Fibroblast of lung (primary cell): ENCODE results near the gene GRID1. TPM values are rescaled to one million over a fixed set of nuclear protein-coding genes. Genes with fewer than 3 reads are reported as not detected.

Source experiments
- DNase-seq, 2 donors: peaks; one replicate each; pipeline versions ENCODE4 v3.0.0 to v3.0.0-alpha.2; 2010; ENCODE audit warnings: low read depth in 2 of 2
- H2AFZ ChIP-seq: 2 replicates; pipeline ENCODE4 v1.5.1; 2012; ENCODE audit warnings: low read length, control low read depth, inconsistent platforms
- H3K27ac ChIP-seq: 2 replicates; pipeline ENCODE4 v1.5.1; 2011; ENCODE audit warnings: low read length, control low read depth; ENCODE audit not compliant: insufficient read depth
- H3K27me3 ChIP-seq: 2 replicates; pipeline ENCODE4 v1.5.1; 2011; ENCODE audit warnings: mild to moderate bottlenecking, low read length; ENCODE audit not compliant: control insufficient read depth, insufficient read depth
- H3K36me3 ChIP-seq: 2 replicates; pipeline ENCODE4 v1.5.1; 2011; ENCODE audit warnings: low read length; ENCODE audit not compliant: control insufficient read depth, insufficient read depth
- H3K4me1 ChIP-seq: 2 replicates; pipeline ENCODE4 v1.5.1; 2011; ENCODE audit warnings: low read length; ENCODE audit not compliant: control insufficient read depth, insufficient read depth; ENCODE audit errors: extremely low read depth
- H3K4me2 ChIP-seq: 2 replicates; pipeline ENCODE4 v1.5.1; 2011; ENCODE audit warnings: low read length, control low read depth; ENCODE audit not compliant: insufficient read depth; ENCODE audit errors: extremely low read depth
- H3K4me3 ChIP-seq, 4 experiments: fragments of 200-600 bp in 1 of 4; sonication (generic) in 1 of 4; replicated peaks in 1 of 4; 2 replicates each; pipeline ENCODE4 v1.5.1; 2011 to 2016; ENCODE audit warnings: low read length in 4 of 4, low read depth in 3 of 4, mild to moderate bottlenecking in 3 of 4, control low read depth in 2 of 4, inconsistent platforms in 1 of 4, mixed read lengths in 1 of 4; ENCODE audit not compliant: insufficient read depth in 1 of 4; ENCODE audit errors: control extremely low read depth in 1 of 4
- H3K79me2 ChIP-seq: 2 replicates; pipeline ENCODE4 v1.5.1; 2012; ENCODE audit warnings: mild to moderate bottlenecking, low read length, inconsistent platforms; ENCODE audit not compliant: control insufficient read depth, insufficient read depth
- H3K9ac ChIP-seq: 2 replicates; pipeline ENCODE4 v1.5.1; 2011; ENCODE audit warnings: mild to moderate bottlenecking, low read length, control low read depth; ENCODE audit not compliant: insufficient read depth
- H3K9me3 ChIP-seq: 2 replicates; pipeline ENCODE4 v1.5.1; 2012; ENCODE audit warnings: low read depth, low read length; ENCODE audit not compliant: control insufficient read depth, insufficient read depth
- H4K20me1 ChIP-seq: 2 replicates; pipeline ENCODE4 v1.5.1; 2011; ENCODE audit warnings: low read length; ENCODE audit not compliant: control insufficient read depth, insufficient read depth; ENCODE audit errors: extremely low read depth
- CTCF ChIP-seq, 2 donors: IDR thresholded peaks in 1 of 2; conservative IDR thresholded peaks in 1 of 2; 1 replicate in 1 of 2; 2 replicates in 1 of 2; pipeline ENCODE4 v1.5.1; 2011 to 2012; ENCODE audit warnings: low read length in 2 of 2, control low read depth in 1 of 2, inconsistent platforms in 1 of 2, low read depth in 1 of 2, mild to moderate bottlenecking in 1 of 2
- EZH2 ChIP-seq: IDR thresholded peaks from 2 replicates; pipeline ENCODE4 v1.5.1; 2012; ENCODE audit warnings: low read length, control low read depth, mild to moderate bottlenecking; ENCODE audit errors: missing control alignments
- polyA plus RNA-seq, 2 donors: library from polyadenylated mRNA; depleted of rRNA in 1 of 2; stranded (reverse) in 1 of 2; unstranded in 1 of 2; fragments of >200 nt; gene quantifications; 2 replicates each; pipeline ENCODE4 v1.2.1, GENCODE V29; 2011 to 2012; ENCODE audit warnings: missing spikeins in 1 of 2
- total RNA-seq: library from RNA; depleted of rRNA; stranded (reverse); fragments of >200 nt; gene quantifications from 2 replicates; pipeline ENCODE4 v1.2.1, GENCODE V29; 2014

GRID1 gene
- total and polyA plus RNA-seq, 2 donors (not counting 1 experiment from before 2014, with no cell fraction given) = 0.03 to 0.33 TPM

DNA sequence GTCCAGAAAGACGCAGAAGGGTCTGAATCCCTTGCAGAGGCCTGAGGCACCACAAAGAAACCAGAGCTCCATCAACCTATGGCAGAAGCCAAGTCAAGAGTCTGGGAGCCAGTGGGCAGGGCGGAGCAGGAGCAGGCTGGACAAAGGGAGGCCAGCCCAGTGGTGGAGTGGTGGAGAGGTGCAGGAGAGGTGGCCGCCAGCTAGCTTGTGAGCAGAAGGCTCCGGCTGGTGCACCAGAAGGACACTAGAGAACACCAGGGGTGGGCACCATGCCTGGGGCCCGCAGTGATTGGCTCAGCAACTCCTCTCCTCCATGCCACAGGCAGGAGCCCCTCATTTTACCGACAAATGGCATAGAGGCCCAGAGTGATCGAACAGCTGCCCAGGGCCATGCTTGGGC is 186.6 kb downstream of the GRID1 start:
- Histone ChIP-seq H3K4me2 (no peak overlapping the region), H3K79me2 (no peaks in the 10 kb centered on the region)
- TF ChIP-seq EZH2 (no peak), CTCF (conservative IDR thresholded peaks at IDR 0.05 in 1 of 2, IDR thresholded peaks at IDR 0.05 in 1 of 2; ENCODE audit: low read depth in 1 of 2, low read length in 2 of 2) (no peak)

DNA sequence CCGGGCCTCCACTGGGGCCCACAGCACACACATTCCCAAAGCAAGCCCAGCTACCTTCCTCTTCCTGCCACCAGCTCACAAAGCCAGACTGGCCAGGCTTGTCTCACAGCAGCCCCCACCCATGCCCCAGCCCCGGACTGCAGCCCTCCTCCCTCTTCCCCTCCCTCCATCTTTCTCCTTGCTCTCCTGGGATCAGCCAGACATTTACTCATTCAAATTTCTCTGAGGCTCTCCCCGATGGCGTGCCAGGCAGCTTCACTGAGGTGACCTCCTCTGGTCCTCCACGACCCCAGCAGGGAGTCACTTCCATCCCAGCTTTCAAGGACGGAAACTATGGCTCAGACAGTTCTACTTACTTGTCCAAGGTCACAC is 187.5 kb downstream of the GRID1 start:
- Histone ChIP-seq H3K79me2 (no peaks in the 10 kb centered on the region), H3K9me3 (no peaks in the 10 kb centered on the region), H3K27me3 (no peaks in the 10 kb centered on the region), H3K9ac (no peak overlapping the region), H3K27ac (no peak overlapping the region), H3K4me1 (no peaks in the 10 kb centered on the region), H2AFZ (no peak overlapping the region), H4K20me1 (no peaks in the 10 kb centered on the region), H3K4me2 (no peak overlapping the region), H3K36me3 (no peaks in the 10 kb centered on the region), H3K4me3 (no peak overlapping the region)
- TF ChIP-seq CTCF (conservative IDR thresholded peaks at IDR 0.05 in 1 of 2, IDR thresholded peaks at IDR 0.05 in 1 of 2; ENCODE audit: low read depth in 1 of 2, low read length in 2 of 2) (no peak), EZH2 (no peak)
- no peak for DNase-seq

More for the DNA sequence above, 186.6 kb downstream of the GRID1 start:
- no peak for DNase-seq
- H2AFZ ChIP-seq = no peak overlapping the region
- no peaks in the 10 kb centered on the region for H3K9me3 ChIP-seq
- no peak overlapping the region for H3K27ac ChIP-seq
- no peaks in the 10 kb centered on the region for H3K36me3 ChIP-seq
- no peaks in the 10 kb centered on the region for H3K4me1 ChIP-seq
- H3K4me3 ChIP-seq = no peak overlapping the region
- no peaks in the 10 kb centered on the region for H3K27me3 ChIP-seq
- H4K20me1 ChIP-seq = no peaks in the 10 kb centered on the region
- H3K9ac ChIP-seq = no peak overlapping the region

DNA sequence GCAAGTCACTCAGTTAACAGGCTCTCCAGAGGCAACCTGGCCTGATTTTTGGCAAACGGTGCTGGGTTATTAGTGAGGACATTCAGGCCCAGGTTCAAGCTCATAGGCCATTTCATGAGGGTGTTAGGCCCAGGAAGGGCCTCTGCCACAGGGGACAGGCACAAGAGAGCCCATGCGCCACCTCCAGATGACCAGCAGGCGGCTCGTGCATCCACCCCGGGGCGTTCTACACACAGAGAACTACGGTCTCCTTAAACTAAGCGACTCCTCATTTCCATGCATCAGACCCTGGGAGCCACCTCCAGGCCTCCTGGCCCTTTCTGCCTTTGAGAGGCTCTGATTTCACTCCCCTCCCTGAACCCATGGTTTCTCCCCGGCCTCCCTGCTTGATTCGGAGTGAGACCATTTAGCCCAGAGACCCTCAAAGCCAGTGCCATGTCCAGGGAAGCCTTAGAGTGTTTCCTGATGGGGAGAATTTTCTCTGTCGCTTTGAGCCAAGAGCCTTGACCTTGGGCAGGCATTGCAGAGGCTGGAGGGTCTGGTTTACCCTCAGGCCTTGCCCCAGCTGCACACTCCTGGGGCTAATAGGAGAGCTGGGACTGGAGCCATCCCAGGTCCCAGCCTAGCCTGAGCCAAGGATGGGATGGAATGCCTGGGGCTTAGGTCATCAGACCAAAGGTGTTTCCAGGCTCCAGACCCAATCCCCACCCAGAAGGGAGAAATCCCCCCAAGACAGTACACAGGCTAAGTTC is 188.0 kb downstream of the GRID1 start:
- H4K20me1 ChIP-seq = no peaks in the 10 kb centered on the region
- no peak overlapping the region for H3K9ac ChIP-seq
- no peak for TF ChIP-seq CTCF (conservative IDR thresholded peaks at IDR 0.05 in 1 of 2, IDR thresholded peaks at IDR 0.05 in 1 of 2; ENCODE audit: low read depth in 1 of 2, low read length in 2 of 2)
- no peak for TF ChIP-seq EZH2
- no peaks in the 10 kb centered on the region for H3K4me1 ChIP-seq
- H3K4me2 ChIP-seq = no peak overlapping the region
- DNase-seq = no peak
- H3K36me3 ChIP-seq = no peaks in the 10 kb centered on the region
- no peak overlapping the region for H2AFZ ChIP-seq
- no peaks in the 10 kb centered on the region for H3K9me3 ChIP-seq
- no peaks in the 10 kb centered on the region for H3K79me2 ChIP-seq
- H3K27me3 ChIP-seq = no peaks in the 10 kb centered on the region
- H3K27ac ChIP-seq = no peak overlapping the region
- no peak overlapping the region for H3K4me3 ChIP-seq
